Lower leg skin (tissue), 3 donors: ENCODE measurements around the gene CFAP157.

ENCODE experiments used
- CTCF ChIP-seq, 3 donors: fragments of 450-650 bp; IDR thresholded peaks; one replicate each; pipeline ENCODE4 v1.5.1; 2016; ENCODE audit warnings: antibody characterized with exemption in 3 of 3, mild to moderate bottlenecking in 3 of 3, moderate library complexity in 2 of 3
- POLR2A ChIP-seq, 2 donors: fragments of 450-650 bp; IDR thresholded peaks; one replicate each; pipeline ENCODE4 v1.6.1; 2016 to 2017; ENCODE audit warnings: antibody characterized with exemption in 2 of 2, mild to moderate bottlenecking in 1 of 2, moderate library complexity in 1 of 2

DNA sequence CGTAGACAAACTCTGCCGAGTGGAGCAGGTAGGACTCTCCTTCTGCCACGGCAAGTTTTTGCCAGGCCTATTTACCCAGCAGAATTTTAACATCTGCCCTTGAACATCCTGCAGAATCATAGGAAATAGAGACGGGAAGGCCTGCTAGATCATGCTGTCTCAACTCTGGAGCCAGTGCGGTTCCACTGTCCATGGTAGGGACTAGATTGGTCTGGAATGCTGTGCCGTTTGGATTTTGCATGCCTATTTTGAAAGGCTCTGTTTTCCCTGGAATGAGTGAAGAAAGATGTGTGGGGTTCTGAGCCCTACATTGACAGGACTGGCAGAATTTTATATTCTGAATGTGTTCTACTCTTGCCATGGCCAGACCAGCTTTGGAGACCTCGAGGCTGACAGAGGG, 33.6 kb upstream of the CFAP157 start:
- TF ChIP-seq CTCF (IDR thresholded peaks at IDR 0.05) (no peak), POLR2A (IDR thresholded peaks at IDR 0.05) (no peak)
